Measurements from ENCODE around the gene SLC4A1.

GRCh38 chr17:44256671-44257070, 11.3 kb downstream of the SLC4A1 start:
- TF ChIP-seq CTCF (conservative IDR thresholded peaks at IDR 0.05 in 1 of 2, IDR thresholded peaks at IDR 0.05 in 1 of 2; ENCODE audit: extremely low read depth in 1 of 2, insufficient read depth in 1 of 2, low read depth in 1 of 2, low read length in 2 of 2) (no peak), EZH2 (IDR thresholded peaks at IDR 0.05; ENCODE audit: borderline replicate concordance, low read length) (no peak)
